Ascending aorta (tissue), 2 donors: ENCODE data around the gene ADIPOR2. TPM values are rescaled to one million over a fixed set of nuclear protein-coding genes. Genes with fewer than 3 reads are reported as not detected.

ENCODE experiments used
- DNase-seq, 2 donors: peaks; one replicate each; pipeline ENCODE4 v3.0.0-alpha.2; 2019; ENCODE audit warnings: low spot score in 2 of 2
- H3K27ac ChIP-seq, 2 donors: fragments of 200-600 bp; sonication (generic); one replicate each; pipeline ENCODE4 v1.5.1; 2016 to 2017; ENCODE audit warnings: mild to moderate bottlenecking in 1 of 2
- H3K27me3 ChIP-seq: fragments of 200-600 bp; sonication (generic); one replicate; pipeline ENCODE4 v1.5.1; 2017
- H3K36me3 ChIP-seq, 2 donors: fragments of 200-600 bp; sonication (generic); one replicate each; pipeline ENCODE4 v1.5.1; 2016
- H3K4me1 ChIP-seq, 2 donors: fragments of 200-600 bp; sonication (generic); one replicate each; pipeline ENCODE4 v1.5.1; 2016 to 2017; ENCODE audit warnings: mild to moderate bottlenecking in 1 of 2
- H3K4me3 ChIP-seq, 2 donors: fragments of 200-600 bp; sonication (generic); one replicate each; pipeline ENCODE4 v1.5.1; 2016 to 2017; ENCODE audit warnings: mild to moderate bottlenecking in 1 of 2
- H3K9me3 ChIP-seq, 2 donors: fragments of 200-600 bp; sonication (generic); one replicate each; pipeline ENCODE4 v1.5.1; 2016
- intact Hi-C: fragments of 100-400 bp; cut with DNase I; formaldehyde crosslinking; loops from one replicate; pipeline ENCODE4 v1.15.1; 2023
- total RNA-seq: library from RNA; depleted of rRNA; stranded (reverse); fragments of >200 nt; gene quantifications from one replicate; pipeline ENCODE4 v1.1.0, GENCODE V29; 2016
- TF ChIP-seq, protein P1 (sequence below), 3 experiments: fragments of 200-600 bp in 2 of 3; fragments of 450-650 bp in 1 of 3; sonication (generic) in 2 of 3; IDR thresholded peaks; one replicate each; pipeline ENCODE4 v1.5.1; 2016 to 2019; ENCODE audit warnings: antibody characterized with exemption in 3 of 3, mild to moderate bottlenecking in 1 of 3, moderate library complexity in 1 of 3

ADIPOR2 gene
- total RNA-seq, 1 donor from 2014 or later: 25.7 TPM

DNA sequence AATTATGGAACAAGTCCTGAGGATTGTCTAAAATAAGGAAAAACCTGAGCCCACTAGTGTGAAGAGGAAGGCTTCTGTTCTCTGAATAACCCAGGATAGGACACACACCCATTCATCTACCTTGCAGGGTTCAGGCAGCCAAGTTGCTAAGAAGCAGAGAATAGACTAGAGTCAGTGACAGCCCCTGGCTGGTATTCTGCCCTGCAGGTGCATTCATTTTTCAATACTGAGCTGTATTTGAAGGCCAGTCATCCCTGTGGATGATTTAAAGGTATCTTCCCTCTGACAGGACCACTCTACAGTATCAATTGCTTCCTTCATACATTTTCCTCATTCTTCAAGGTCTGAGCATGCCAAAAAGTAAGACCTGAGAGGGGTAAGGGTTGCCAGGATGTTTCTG lies 38.9 kb upstream of the ADIPOR2 start:
- no peaks in the 10 kb centered on the region for H3K9me3 ChIP-seq
- no peak overlapping the region for H3K4me3 ChIP-seq
- H3K27ac ChIP-seq: no peak overlapping the region
- TF ChIP-seq, protein P1, sequence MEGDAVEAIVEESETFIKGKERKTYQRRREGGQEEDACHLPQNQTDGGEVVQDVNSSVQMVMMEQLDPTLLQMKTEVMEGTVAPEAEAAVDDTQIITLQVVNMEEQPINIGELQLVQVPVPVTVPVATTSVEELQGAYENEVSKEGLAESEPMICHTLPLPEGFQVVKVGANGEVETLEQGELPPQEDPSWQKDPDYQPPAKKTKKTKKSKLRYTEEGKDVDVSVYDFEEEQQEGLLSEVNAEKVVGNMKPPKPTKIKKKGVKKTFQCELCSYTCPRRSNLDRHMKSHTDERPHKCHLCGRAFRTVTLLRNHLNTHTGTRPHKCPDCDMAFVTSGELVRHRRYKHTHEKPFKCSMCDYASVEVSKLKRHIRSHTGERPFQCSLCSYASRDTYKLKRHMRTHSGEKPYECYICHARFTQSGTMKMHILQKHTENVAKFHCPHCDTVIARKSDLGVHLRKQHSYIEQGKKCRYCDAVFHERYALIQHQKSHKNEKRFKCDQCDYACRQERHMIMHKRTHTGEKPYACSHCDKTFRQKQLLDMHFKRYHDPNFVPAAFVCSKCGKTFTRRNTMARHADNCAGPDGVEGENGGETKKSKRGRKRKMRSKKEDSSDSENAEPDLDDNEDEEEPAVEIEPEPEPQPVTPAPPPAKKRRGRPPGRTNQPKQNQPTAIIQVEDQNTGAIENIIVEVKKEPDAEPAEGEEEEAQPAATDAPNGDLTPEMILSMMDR (IDR thresholded peaks at IDR 0.05): no peak
- H3K27me3 ChIP-seq: no peaks in the 10 kb centered on the region
- intact Hi-C loops: loop anchor here (1.0 to 10.0 kb wide), 3 partner anchors 17 to 383 kb away; no protein-coding TSS in a partner anchor
- no peaks in the 10 kb centered on the region for H3K36me3 ChIP-seq
- no peak for DNase-seq
- H3K4me1 ChIP-seq: peaks cover 0 to 12% of the 10 kb centered on the region in 2 donors

DNA sequence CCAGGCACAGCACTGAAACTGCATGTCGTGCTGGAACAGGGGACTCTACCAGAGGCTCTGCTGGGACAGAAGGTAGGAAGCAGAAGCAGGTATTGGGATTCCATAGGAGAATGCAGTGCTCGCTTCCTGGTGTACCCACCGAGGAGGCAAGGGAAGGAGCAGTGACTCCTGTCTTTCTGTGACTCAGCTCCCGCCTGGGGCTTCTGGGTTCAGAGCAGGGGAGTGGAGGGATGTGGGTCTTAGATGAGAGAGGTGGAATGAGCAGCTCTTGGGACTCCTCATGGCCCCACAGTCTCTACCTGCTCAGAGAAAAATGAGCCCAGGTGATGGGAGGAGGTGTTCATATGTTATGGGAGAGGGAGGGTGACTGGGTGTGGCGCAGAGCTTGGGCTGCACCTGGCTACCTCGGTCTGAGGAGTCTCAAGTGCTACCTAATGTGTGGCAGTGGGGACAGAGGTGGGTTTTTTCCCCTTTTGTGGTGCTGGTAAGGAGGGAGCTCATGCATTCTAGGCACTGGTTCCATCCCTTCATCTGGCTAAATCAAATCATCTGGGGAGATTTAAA lies 35.6 kb upstream of the ADIPOR2 start:
- intact Hi-C loops: loop anchor here (5.0 to 10.0 kb wide), 2 partner anchors 282 to 379 kb away; no protein-coding TSS in a partner anchor
- DNase-seq: no peak
- Histone ChIP-seq H3K27ac (no peak overlapping the region), H3K4me1 (peaks cover 0 to 12% of the 10 kb centered on the region in 2 donors), H3K4me3 (no peak overlapping the region), H3K9me3 (no peaks in the 10 kb centered on the region), H3K36me3 (no peaks in the 10 kb centered on the region), H3K27me3 (no peaks in the 10 kb centered on the region)
- TF ChIP-seq, protein P1 (IDR thresholded peaks at IDR 0.05): no peak

DNA sequence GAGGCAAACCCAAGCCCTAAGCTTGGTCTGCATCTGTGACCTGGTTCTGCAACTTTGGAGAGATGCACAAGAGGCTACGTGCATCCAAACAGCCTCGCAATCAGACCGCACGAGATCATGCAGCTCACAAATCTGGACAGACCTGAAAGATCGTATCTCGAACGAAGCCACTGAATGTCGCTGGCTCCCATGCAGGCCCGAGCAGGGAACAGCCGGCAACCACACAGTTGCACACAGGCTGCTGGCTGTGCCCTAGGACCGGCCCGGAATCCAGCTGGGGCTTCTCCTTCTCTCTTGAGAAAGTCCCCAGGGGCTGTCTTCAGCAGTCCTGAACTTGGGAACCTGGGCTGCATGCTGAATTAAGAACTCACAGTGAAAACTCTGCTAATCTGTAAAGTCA lies 34.0 kb upstream of the ADIPOR2 start:
- Histone ChIP-seq H3K4me3 (no peak overlapping the region), H3K36me3 (no peaks in the 10 kb centered on the region), H3K9me3 (no peaks in the 10 kb centered on the region), H3K27ac (peak overlapping the region in 1 of 2 donors; percentile 69), H3K4me1 (no peaks in the 10 kb centered on the region), H3K27me3 (no peaks in the 10 kb centered on the region)
- TF ChIP-seq, protein P1 (IDR thresholded peaks at IDR 0.05): no peak
- DNase-seq: no peak
- intact Hi-C loops: loop anchor here (5.0 to 10.0 kb wide), 2 partner anchors 280 to 378 kb away; no protein-coding TSS in a partner anchor

DNA sequence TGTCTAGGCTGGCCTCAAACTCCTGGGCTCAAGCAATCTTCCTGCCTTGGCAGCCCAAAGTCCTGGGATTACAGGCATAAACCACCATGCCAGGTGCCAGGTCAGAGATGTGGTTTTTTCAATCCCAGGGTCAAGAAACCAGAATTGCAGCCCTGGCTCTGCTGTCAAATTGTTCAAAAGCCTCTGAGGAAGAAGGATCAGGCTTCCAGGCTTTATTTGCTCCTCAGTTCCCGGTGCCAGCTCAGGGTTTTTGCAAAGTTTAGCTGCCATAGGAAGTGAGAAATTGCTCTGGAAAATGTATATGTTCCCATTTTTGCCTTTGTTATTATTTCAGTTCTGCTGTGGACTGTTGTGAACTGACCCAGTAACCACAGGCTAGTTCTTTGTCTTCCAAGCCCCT lies 33.2 kb upstream of the ADIPOR2 start:
- Histone ChIP-seq H3K4me3 (no peak overlapping the region), H3K4me1 (no peaks in the 10 kb centered on the region), H3K27me3 (no peaks in the 10 kb centered on the region), H3K9me3 (no peaks in the 10 kb centered on the region), H3K27ac (peak overlapping the region; percentile 42 to 69), H3K36me3 (no peaks in the 10 kb centered on the region)
- DNase-seq: no peak
- TF ChIP-seq, protein P1 (IDR thresholded peaks at IDR 0.05): no peak
- intact Hi-C loops: loop anchor here (5.0 to 10.0 kb wide), 2 partner anchors 280 to 377 kb away; no protein-coding TSS in a partner anchor

DNA sequence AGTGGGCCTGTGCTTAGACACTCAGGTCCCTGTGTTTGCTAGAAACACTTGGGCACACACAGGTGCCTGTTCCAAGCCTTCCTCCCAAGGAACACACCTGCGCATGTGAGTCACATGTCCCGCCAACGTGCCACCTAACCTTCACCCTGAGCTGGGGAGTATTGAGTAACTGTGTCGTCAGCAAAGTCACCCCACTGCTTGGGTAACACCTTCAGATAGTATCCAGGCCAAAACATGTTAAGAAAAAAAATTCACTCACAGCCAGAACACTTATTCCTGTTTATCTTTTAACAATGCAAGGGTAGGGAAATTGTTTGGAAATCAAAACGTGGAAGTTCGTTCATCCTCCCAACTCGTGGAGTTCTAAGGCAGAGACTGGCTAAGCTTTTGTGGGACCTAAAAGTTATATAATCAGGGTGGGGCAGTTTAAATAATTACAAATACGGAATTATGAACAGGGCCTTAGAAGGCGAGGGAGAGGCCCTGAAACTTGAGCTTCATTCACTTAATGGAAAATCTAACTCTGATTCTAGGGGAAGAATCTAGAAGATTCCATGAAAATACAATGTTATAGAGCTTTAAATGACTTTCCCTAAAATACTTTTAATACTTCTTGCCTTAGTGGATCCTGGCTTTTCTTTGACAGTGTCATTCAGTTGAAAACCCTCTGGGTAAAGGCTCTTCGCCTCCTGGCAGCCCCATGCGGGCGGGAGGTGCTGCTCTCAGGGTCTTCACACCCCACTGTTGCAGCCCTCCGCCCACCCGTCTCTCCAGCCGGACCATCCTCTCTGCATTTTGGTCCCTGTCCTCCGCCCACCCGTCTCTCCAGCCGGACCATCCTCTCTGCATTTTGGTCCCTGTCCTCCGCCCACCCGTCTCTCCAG lies 30.3 kb upstream of the ADIPOR2 start:
- DNase-seq: peak in 1 of 2 donors; percentile 78
- H3K9me3 ChIP-seq: no peaks in the 10 kb centered on the region
- H3K27ac ChIP-seq: peak overlapping the region; percentile 69 to 80
- no peak overlapping the region for H3K4me3 ChIP-seq
- TF ChIP-seq, protein P1 (IDR thresholded peaks at IDR 0.05): no peak
- intact Hi-C loops: no loop called here
- peaks cover 0 to 2% of the 10 kb centered on the region in 2 donors for H3K4me1 ChIP-seq
- H3K36me3 ChIP-seq: no peaks in the 10 kb centered on the region
- H3K27me3 ChIP-seq: no peaks in the 10 kb centered on the region
